ENCODE measurements around the gene PNPLA6. TPM values are rescaled to one million over a fixed set of nuclear protein-coding genes. Genes with fewer than 3 reads are reported as not detected.
A peak's percentile ranks its signal among the peaks of the same experiment; 100 is the strongest.
"Not testable (repeated sequence)": the region's sequence is repeated elsewhere in the genome, so short reads cannot be mapped to it uniquely, and the experiment has no call there.

The PNPLA6 gene
- total RNA-seq, 4 donors from 2014 or later: 57.8 to 112 (median 78.5) TPM

- Histone ChIP-seq H3K9me3 (no peaks in the 10 kb centered on the region), H3K4me3 (no peak overlapping the region), H3K4me1 (peaks cover 17% of the 10 kb centered on the region), H3K27me3 (no peaks in the 10 kb centered on the region), H3K36me3 (peaks cover 71% of the 10 kb centered on the region), H3K27ac (no peak overlapping the region)
- TF ChIP-seq EP300 (IDR thresholded peaks at IDR 0.05) (no peak), POLR2AphosphoS5 (IDR thresholded peaks at IDR 0.05) (no peak), POLR2A (IDR thresholded peaks at IDR 0.05) (no peak)
- TF ChIP-seq, protein P1, sequence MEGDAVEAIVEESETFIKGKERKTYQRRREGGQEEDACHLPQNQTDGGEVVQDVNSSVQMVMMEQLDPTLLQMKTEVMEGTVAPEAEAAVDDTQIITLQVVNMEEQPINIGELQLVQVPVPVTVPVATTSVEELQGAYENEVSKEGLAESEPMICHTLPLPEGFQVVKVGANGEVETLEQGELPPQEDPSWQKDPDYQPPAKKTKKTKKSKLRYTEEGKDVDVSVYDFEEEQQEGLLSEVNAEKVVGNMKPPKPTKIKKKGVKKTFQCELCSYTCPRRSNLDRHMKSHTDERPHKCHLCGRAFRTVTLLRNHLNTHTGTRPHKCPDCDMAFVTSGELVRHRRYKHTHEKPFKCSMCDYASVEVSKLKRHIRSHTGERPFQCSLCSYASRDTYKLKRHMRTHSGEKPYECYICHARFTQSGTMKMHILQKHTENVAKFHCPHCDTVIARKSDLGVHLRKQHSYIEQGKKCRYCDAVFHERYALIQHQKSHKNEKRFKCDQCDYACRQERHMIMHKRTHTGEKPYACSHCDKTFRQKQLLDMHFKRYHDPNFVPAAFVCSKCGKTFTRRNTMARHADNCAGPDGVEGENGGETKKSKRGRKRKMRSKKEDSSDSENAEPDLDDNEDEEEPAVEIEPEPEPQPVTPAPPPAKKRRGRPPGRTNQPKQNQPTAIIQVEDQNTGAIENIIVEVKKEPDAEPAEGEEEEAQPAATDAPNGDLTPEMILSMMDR (IDR thresholded peaks at IDR 0.05): no peak
- DNase-seq (ENCODE audit: low spot score in 2 of 2): no peak
- 96% methylated on average over 32 of the region's 33 CpGs for WGBS
These were observed 5.7 kb upstream of the PNPLA6 start for GRCh38 chr19:7529610-7530490.

- Histone ChIP-seq H3K36me3 (peaks cover 53% of the 10 kb centered on the region), H3K27me3 (no peaks in the 10 kb centered on the region), H3K27ac (peak overlapping the region; percentile 86), H3K9me3 (no peaks in the 10 kb centered on the region), H3K4me3 (peak overlapping the region; percentile 80), H3K4me1 (peaks cover 30% of the 10 kb centered on the region)
- TF ChIP-seq EP300 (IDR thresholded peaks at IDR 0.05): no peak
- WGBS: 43% methylated on average over 17 of the region's 30 CpGs
- no peak for DNase-seq (ENCODE audit: low spot score in 2 of 2)
These were observed 2.1 kb upstream of the PNPLA6 start for GRCh38 chr19:7533281-7533885.

- peak overlapping the region; percentile 80 for H3K4me3 ChIP-seq
- H3K27me3 ChIP-seq: no peaks in the 10 kb centered on the region
- TF ChIP-seq, protein P1 (IDR thresholded peaks at IDR 0.05): no peak
- TF ChIP-seq EP300 (IDR thresholded peaks at IDR 0.05): no peak
- TF ChIP-seq POLR2AphosphoS5 (IDR thresholded peaks at IDR 0.05): peak in 1 of 3 donors; percentile 96
- no peak for TF ChIP-seq POLR2A (IDR thresholded peaks at IDR 0.05)
- H3K9me3 ChIP-seq: no peaks in the 10 kb centered on the region
- H3K4me1 ChIP-seq: peaks cover 30% of the 10 kb centered on the region
- peak; percentile 88 to 92 for DNase-seq (ENCODE audit: low spot score in 2 of 2)
- H3K27ac ChIP-seq: peak overlapping the region; percentile 86
- 0% methylated on average over 21 of the region's 41 CpGs for WGBS
- peaks cover 53% of the 10 kb centered on the region for H3K36me3 ChIP-seq
These were observed 1.5 kb upstream of the PNPLA6 start for GRCh38 chr19:7533925-7534480.

DNA sequence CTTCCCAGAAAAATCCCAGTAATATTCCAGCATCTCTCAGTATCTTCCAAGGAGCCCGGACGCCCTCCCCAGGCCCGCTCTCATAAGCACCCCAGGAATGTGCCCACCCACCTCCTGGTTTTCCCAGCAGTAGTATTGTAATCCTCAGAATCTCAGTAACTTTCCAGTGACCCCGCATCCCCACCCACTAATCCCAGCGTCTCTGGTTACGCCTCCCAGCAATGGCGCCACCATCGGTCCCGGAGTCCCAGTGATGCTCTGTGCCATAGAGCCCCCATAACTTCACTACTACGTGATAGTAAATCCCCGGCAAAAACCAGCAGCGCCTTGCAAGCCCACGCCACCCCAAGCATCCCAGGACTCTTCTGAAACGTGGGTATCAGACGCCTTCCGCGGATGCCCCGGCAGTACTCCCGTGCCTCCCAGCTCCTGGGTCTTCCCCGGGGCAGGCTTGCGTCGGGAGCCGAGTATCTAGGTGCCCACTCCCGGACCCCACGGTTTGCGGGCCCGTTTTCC is 928 bp upstream of the PNPLA6 start:
- Histone ChIP-seq H3K27me3 (no peaks in the 10 kb centered on the region), H3K27ac (peak overlapping the region; percentile 86), H3K9me3 (no peaks in the 10 kb centered on the region), H3K4me3 (peak overlapping the region; percentile 80), H3K36me3 (peaks cover 51% of the 10 kb centered on the region), H3K4me1 (peaks cover 30% of the 10 kb centered on the region)
- TF ChIP-seq, protein P1 (IDR thresholded peaks at IDR 0.05): no peak
- TF ChIP-seq POLR2A (IDR thresholded peaks at IDR 0.05) (no peak), POLR2AphosphoS5 (IDR thresholded peaks at IDR 0.05) (no peak), EP300 (IDR thresholded peaks at IDR 0.05) (no peak)
- 0% methylated on average over 26 of the region's 27 CpGs for WGBS
- DNase-seq (ENCODE audit: low spot score in 2 of 2): no peak

- WGBS: 23% methylated on average over 18 of the region's 30 CpGs
- no peaks in the 10 kb centered on the region for H3K9me3 ChIP-seq
- H3K36me3 ChIP-seq: peaks cover 48% of the 10 kb centered on the region
- H3K4me1 ChIP-seq: peaks cover 30% of the 10 kb centered on the region
- TF ChIP-seq, protein P1 (IDR thresholded peaks at IDR 0.05): no peak
- TF ChIP-seq POLR2A (IDR thresholded peaks at IDR 0.05) (no peak), EP300 (IDR thresholded peaks at IDR 0.05) (no peak), POLR2AphosphoS5 (IDR thresholded peaks at IDR 0.05) (no peak)
- peak overlapping the region; percentile 80 for H3K4me3 ChIP-seq
- no peaks in the 10 kb centered on the region for H3K27me3 ChIP-seq
- peak overlapping the region; percentile 86 for H3K27ac ChIP-seq
- no peak for DNase-seq (ENCODE audit: low spot score in 2 of 2)
These were observed 630 bp downstream of the PNPLA6 start for GRCh38 chr19:7535998-7536695.

- Histone ChIP-seq H3K4me1 (peaks cover 21% of the 10 kb centered on the region), H3K36me3 (peaks cover 61% of the 10 kb centered on the region)
- 92% methylated on average over 5 of the region's 5 CpGs for WGBS
- DNase-seq (ENCODE audit: low spot score in 2 of 2); H3K27me3 ChIP-seq; H3K9me3 ChIP-seq; H3K4me3 ChIP-seq; H3K27ac ChIP-seq: not testable (repeated sequence)
These were observed 3.5 kb downstream of the PNPLA6 start for GRCh38 chr19:7538990-7539389.

All from suprapubic skin (tissue), 4 donors.